ENCODE data around the gene PSMB7. TPM values are rescaled to one million over a fixed set of nuclear protein-coding genes. Genes with fewer than 3 reads are reported as not detected.

PSMB7 gene
- total and polyA plus RNA-seq, 2 of the 4 experiments (the other 2 are of a cell fraction) = 340 to 430 TPM

DNA sequence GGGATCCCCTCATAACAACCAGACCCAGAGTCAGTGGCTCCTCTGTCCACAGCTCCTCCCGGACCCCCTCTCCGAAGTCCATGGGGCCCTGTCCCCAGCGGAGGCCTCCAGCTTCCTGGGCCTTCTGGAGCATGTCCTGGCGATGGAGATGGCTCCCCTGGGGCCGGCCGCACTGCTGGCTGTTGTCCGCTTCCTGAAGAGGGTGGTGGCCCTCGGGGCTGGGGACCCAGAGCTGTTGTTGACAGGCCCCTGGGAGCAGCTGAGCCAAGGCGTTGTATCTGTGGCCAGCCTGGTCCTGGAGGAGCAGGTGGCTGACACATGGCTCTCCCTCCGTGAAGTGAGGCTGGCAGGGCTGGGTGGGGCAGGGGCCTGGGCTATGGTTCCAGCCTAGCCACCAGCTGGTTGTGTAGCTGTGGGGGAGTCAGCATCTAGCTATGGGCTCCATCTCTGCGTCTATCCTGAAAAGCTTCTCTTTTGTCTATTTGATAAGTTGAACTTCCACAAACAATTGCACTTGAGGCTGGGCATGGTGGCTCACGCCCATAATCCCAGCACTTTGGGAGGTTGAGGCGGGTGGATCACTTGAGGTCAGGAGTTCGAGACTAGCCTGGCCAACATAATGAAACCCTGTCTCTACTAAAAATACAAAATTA lies 39.7 kb upstream of the PSMB7 start:
- no TSS peak for BruUV-seq (replicated peaks)
- WGBS, 2 experiments (ENCODE audit: extremely low coverage in 2 of 2, insufficient read length in 1 of 2) = 74% methylated on average over 5 of the region's 14 CpGs; no CpG with 5 or more reads in 1 of the 2 experiments
- in situ Hi-C loops (cut with MboI; ENCODE audit: low sequenced_read_pairs) (no loop called here), intact Hi-C loops (cut with micrococcal nuclease) (no loop called here), dilution Hi-C loops (cut with HindIII; ENCODE audit: low sequenced_read_pairs, unreplicated experiment) (no loop called here)
- Histone ChIP-seq H2AK9ac (replicated peaks; ENCODE audit: low read depth, low read length, poor library complexity) (no peak overlapping the region), H4K8ac (ENCODE audit: low read depth in 2 of 2, low read length in 2 of 2) (no peak overlapping the region), H3K36me3 (ENCODE audit: control insufficient read depth, insufficient read depth, low read length) (no peaks in the 10 kb centered on the region), H3K18ac (ENCODE audit: low read depth, low read length) (no peak overlapping the region), H3K56ac (ENCODE audit: extremely low read depth, insufficient read depth, low read length) (no peak overlapping the region), H4K20me1 (ENCODE audit: insufficient read depth, low read length) (no peaks in the 10 kb centered on the region), H2AFZ (replicated peaks; ENCODE audit: low read length, poor library complexity) (no peak overlapping the region), H3K4me1 (ENCODE audit: control insufficient read depth, insufficient read depth, low read length) (no peaks in the 10 kb centered on the region), H2AK5ac (ENCODE audit: low read depth, low read length) (no peak overlapping the region), H3K9ac (ENCODE audit: low read depth, low read length) (no peak overlapping the region), H3K9me3 (ENCODE audit: control insufficient read depth, insufficient read depth, low read length) (no peaks in the 10 kb centered on the region), H3K79me1 (ENCODE audit: low read depth in 1 of 2, low read length in 2 of 2) (no peaks in the 10 kb centered on the region), H4K5ac (ENCODE audit: low read depth, low read length) (no peak overlapping the region), H3K14ac (replicated peaks; ENCODE audit: low read depth, low read length) (no peak overlapping the region), H3K4me2 (ENCODE audit: low read depth, low read length) (no peak overlapping the region), H3K9me1 (ENCODE audit: insufficient read depth, low read length) (no peaks in the 10 kb centered on the region), H3K4me3 (ENCODE audit: insufficient read depth, low read depth, low read length) (no peak overlapping the region), H3K23ac (ENCODE audit: low read depth, low read length) (no peak overlapping the region), H2BK20ac (ENCODE audit: low read depth, low read length) (no peak overlapping the region), H2BK15ac (ENCODE audit: low read depth, low read length) (no peak overlapping the region), H2BK5ac (ENCODE audit: low read depth, low read length, poor library complexity, severe bottlenecking) (no peak overlapping the region), H3K27me3 (ENCODE audit: control insufficient read depth, insufficient read depth, low read length) (peaks cover 63% of the 10 kb centered on the region), H4K91ac (ENCODE audit: insufficient read depth, low read depth, low read length) (no peak overlapping the region), H3K4ac (ENCODE audit: low read depth, low read length) (no peak overlapping the region), H2BK120ac (ENCODE audit: low read depth, low read length) (no peak overlapping the region), H3K27ac (ENCODE audit: insufficient read depth, low read length) (no peak overlapping the region)
- TF ChIP-seq RAD21 (IDR thresholded peaks at IDR 0.05; ENCODE audit: low read length) (no peak), MAFK (IDR thresholded peaks at IDR 0.05; ENCODE audit: low read depth, low read length) (no peak), BHLHE40 (IDR thresholded peaks at IDR 0.05; ENCODE audit: low read depth, low read length) (no peak), CEBPB (IDR thresholded peaks at IDR 0.05; ENCODE audit: low read depth, low read length) (no peak), FOS (IDR thresholded peaks at IDR 0.05; ENCODE audit: low read depth, low read length) (no peak), MXI1 (IDR thresholded peaks at IDR 0.05; ENCODE audit: borderline replicate concordance, low read depth, low read length) (no peak), CHD1 (IDR thresholded peaks at IDR 0.05; ENCODE audit: low read depth, low read length) (no peak), RFX5 (IDR thresholded peaks at IDR 0.05; ENCODE audit: low read depth, low read length) (no peak), SMC3 (IDR thresholded peaks at IDR 0.05; ENCODE audit: low read depth, low read length) (no peak), NFE2L2 (IDR thresholded peaks at IDR 0.05; ENCODE audit: low read depth, low read length) (no peak), POLR2A (IDR thresholded peaks at IDR 0.05; ENCODE audit: low read depth, low read length) (no peak), RCOR1 (IDR thresholded peaks at IDR 0.05; ENCODE audit: insufficient replicate concordance, low read length) (no peak), MAZ (IDR thresholded peaks at IDR 0.05; ENCODE audit: borderline replicate concordance, low read depth, low read length) (no peak)
- TF ChIP-seq, protein P1, sequence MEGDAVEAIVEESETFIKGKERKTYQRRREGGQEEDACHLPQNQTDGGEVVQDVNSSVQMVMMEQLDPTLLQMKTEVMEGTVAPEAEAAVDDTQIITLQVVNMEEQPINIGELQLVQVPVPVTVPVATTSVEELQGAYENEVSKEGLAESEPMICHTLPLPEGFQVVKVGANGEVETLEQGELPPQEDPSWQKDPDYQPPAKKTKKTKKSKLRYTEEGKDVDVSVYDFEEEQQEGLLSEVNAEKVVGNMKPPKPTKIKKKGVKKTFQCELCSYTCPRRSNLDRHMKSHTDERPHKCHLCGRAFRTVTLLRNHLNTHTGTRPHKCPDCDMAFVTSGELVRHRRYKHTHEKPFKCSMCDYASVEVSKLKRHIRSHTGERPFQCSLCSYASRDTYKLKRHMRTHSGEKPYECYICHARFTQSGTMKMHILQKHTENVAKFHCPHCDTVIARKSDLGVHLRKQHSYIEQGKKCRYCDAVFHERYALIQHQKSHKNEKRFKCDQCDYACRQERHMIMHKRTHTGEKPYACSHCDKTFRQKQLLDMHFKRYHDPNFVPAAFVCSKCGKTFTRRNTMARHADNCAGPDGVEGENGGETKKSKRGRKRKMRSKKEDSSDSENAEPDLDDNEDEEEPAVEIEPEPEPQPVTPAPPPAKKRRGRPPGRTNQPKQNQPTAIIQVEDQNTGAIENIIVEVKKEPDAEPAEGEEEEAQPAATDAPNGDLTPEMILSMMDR (conservative IDR thresholded peaks at IDR 0.05; ENCODE audit: low read depth, low read length) = no peak
- TF ChIP-seq, protein P2, sequence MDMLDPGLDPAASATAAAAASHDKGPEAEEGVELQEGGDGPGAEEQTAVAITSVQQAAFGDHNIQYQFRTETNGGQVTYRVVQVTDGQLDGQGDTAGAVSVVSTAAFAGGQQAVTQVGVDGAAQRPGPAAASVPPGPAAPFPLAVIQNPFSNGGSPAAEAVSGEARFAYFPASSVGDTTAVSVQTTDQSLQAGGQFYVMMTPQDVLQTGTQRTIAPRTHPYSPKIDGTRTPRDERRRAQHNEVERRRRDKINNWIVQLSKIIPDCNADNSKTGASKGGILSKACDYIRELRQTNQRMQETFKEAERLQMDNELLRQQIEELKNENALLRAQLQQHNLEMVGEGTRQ (IDR thresholded peaks at IDR 0.05; ENCODE audit: low read depth, low read length) = no peak
- TF ChIP-seq, protein P3, sequence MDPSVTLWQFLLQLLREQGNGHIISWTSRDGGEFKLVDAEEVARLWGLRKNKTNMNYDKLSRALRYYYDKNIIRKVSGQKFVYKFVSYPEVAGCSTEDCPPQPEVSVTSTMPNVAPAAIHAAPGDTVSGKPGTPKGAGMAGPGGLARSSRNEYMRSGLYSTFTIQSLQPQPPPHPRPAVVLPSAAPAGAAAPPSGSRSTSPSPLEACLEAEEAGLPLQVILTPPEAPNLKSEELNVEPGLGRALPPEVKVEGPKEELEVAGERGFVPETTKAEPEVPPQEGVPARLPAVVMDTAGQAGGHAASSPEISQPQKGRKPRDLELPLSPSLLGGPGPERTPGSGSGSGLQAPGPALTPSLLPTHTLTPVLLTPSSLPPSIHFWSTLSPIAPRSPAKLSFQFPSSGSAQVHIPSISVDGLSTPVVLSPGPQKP (IDR thresholded peaks at IDR 0.05; ENCODE audit: borderline replicate concordance, low read depth, low read length) = no peak
- DNase-seq (no peak), ATAC-seq (ENCODE audit: low read depth) (no peak)
- CTCF ChIA-PET = no interaction called here
- POLR2A ChIA-PET (ENCODE audit: unreplicated experiment) = no interaction called here
